ENCODE measurements around the gene DYNC1I1.

DYNC1I1 gene

DNA sequence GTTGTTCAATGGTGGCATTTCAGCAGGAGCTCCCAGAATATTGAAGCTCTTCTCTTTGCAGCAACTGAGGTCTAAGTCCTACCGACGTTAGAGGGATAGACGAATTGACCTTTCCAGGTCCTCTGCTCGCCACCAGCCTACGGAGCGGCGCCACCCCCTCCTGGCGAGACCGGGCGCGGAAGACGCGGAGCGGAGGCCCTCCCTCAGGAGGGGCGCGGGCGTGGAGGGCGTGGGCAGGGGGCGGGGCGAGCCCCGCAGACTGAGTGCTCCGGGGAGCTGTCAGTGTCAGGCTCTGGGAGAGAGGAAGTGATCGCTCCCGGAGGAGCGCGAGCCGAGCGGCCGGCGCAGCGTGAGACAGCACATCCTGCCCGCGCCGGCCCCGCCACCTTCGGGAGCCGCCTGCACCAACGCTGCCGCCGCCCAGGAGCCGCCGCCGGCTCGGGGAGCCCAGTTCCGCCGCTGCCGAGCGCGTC lies at the start of gene DYNC1I1:
Gene DYNC1I1, plus strand, starts transcription at position 257 of the 473 bp plus-strand sequence. CDS start 32,176 bp downstream, outside the sequence.
- no peak for DNase-seq (ENCODE audit: low read depth, low spot score)

DNA sequence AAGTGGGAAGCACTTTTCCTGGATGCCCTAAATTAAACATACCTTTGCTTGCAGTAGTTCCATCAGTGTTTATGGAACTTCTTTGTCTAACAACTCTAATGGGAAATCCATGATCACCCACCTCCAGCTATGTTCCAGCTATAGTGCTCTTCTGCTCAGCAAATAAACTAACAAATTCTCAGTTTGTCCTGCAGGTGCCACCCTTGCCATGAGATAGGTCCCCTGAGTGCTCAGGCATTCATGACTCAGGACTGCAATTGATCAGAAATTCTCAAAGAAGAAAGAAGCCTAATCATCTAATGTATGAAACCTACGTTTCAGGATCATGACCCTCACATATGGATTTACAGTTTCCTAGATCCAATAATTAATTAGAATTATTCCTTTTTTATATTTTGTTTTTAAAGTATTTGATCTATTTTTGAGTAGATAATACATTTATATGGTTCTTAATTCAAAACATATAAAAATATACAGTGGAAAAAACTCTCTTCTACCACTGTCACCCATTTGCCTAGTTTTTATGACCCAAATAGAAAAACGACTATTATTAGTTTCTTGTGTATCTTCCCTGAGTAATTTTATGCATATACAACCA lies 48.7 kb upstream of the DYNC1I1 start:
- DNase-seq (ENCODE audit: low read depth, low spot score): no peak

DNA sequence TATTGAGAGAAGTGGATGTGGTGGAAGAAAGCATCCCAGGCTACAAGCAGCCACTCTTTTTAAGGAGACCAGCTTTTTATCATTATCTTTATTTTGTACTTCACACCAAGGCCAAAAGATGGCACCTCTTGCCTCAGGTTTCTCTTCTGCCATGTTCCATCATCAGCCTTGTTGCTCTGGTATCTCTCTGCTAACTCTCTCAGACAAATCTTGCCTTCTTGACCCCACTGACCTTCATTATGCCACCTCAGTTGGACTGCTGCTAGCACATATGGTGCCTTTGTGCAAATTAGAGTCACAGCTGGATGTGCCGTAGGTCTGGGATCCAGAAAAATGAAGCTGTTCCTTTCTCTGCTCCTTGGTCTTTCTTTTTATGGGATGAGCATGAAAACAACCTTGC lies 47.1 kb upstream of the DYNC1I1 start:
- DNase-seq (ENCODE audit: low read depth, low spot score): no peak

DNA sequence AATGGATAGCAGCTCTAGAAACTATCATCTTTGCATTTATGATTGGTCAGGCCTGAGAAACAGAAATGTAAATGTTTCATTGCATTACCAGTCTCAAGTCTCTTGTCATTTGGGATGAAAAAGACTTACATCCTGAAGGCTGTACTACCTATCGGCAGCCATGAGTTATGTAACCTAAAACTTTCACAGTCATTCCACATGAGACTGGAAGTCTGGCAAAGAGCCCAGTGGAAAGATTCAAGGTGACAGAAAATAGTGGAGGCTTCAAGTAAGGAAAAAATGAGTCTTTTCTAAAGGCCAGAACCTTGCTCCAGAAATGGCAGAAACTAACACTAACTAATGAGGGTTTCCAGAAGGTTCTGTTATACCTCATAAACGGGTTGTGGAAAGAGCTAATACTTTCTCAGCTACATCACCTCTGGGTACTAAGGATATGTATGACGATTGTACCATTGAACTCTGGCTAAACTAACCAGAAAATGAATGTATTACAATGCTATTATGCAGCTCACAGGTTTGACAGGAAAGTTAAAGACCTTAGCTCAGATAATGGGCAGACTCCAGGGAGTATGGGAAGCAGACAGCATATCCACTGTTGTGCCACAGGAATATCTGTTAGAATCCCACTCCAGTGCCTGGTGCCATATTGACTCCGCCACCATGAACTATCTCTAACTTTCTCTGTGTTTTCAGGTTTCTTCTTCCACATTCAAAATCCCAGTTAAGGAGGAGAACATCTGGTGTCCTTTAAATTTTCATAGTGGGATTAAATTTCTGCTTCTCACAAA lies 41.7 kb upstream of the DYNC1I1 start:
- no peak for DNase-seq (ENCODE audit: low read depth, low spot score)

DNA sequence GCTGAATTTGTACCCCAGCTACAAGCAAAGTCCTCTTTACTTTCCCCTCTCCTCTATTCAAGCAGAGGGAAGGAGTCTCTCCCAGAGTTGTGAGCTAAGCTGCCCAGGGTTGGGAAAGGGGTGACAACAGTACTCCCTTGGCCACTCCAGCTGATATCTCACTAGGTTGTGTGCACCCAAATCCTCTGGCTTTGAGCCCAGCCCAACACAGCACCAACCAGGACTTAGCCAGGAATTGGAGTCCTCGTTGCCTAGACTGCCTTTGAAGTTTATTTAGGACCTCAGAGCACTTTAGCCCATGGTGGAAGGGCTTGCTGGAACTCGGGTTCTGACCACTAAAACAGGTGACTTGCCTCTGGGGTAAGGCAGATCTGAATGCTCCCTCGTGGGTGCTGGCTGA lies 35.7 kb upstream of the DYNC1I1 start:
- no peak for DNase-seq (ENCODE audit: low read depth, low spot score)

DNA sequence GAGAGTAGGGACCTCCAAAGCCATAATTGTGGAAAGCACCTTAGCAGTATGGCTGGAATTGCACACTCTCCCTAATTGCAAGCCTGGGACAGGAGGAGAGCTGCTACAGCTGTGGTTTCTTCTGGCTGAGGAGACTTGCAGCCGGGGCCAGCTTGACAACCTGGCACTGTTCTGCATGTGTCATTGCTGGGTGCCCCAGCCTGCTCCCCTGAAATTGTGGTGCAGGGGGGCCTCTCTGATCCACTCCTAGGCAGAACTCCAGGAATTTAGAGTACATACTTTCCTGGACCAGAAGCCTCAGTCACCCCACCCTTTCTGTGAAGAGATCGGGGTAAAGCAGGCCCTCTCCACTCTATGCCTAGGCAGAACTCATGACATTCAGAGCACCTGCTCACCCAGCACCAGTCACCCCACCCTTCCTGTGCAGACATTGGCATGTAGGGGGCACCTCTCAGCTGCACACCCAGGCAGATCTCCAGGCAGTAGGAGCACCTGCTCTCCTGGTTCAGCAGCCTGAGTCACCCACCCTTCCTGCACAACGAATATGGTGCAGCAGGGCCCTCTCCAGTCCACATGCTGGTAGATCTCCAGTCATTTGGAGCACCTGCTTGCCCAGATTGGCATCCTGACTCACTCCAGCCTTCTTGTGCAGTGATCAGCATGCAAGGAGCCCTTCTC lies 34.4 kb upstream of the DYNC1I1 start:
- DNase-seq (ENCODE audit: low read depth, low spot score): no peak

DNA sequence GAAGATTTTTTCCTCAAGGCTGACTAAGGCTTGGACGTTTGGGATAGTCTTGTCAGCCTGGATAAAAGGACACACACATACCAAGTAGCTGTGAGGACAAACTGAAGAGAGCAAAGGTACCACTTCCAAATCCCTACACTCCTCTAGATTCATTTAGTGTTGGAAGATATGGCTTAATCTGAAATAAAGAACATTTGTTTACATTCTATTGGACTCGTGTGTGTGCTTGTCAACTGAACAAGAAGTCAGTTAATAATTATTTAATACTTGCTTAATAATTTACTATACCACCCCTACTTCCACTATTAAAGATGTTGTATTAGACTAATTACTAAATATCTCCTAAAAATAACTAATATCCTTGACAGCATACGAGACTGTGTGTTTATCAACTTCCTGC lies 23.3 kb upstream of the DYNC1I1 start:
- DNase-seq (ENCODE audit: low read depth, low spot score): no peak

DNA sequence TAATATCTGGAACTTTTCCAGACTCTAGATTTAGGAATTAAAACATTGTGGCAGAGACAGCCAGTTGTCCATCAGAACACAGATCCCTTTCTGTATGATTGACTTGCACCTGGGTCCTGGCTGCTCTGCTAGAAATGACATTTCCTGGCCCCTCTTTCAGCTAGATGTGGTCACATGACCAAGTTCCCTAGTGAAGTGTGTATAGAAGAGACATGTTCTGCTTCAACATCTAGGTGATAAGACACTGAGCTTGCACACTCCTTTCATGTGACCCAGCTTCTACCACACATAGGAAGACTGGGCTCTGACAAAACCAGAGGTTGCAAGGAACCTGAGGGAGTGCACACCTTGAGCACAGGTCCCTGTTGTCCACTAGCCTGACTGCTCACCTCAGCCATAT lies 22.8 kb upstream of the DYNC1I1 start:
- DNase-seq (ENCODE audit: low read depth, low spot score): no peak

DNA sequence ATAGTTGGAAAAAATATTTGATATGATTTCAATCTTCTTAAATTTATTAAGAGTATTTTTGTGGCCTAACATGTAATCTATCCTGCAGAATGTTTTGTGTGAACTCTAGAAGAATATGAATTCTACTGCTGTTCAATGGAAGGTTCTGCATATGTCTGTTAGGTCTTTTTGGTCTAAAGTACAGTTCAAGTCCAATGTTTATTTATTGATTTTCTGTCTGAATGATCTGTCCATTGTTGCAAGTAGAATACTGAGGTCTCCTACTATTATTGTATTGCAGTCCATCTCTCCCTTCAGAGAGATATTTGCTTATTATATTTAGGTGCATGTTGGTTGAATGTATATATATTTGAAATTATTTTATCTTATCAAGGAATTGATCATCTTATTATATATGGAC lies 18.9 kb upstream of the DYNC1I1 start:
- no peak for DNase-seq (ENCODE audit: low read depth, low spot score)

DNA sequence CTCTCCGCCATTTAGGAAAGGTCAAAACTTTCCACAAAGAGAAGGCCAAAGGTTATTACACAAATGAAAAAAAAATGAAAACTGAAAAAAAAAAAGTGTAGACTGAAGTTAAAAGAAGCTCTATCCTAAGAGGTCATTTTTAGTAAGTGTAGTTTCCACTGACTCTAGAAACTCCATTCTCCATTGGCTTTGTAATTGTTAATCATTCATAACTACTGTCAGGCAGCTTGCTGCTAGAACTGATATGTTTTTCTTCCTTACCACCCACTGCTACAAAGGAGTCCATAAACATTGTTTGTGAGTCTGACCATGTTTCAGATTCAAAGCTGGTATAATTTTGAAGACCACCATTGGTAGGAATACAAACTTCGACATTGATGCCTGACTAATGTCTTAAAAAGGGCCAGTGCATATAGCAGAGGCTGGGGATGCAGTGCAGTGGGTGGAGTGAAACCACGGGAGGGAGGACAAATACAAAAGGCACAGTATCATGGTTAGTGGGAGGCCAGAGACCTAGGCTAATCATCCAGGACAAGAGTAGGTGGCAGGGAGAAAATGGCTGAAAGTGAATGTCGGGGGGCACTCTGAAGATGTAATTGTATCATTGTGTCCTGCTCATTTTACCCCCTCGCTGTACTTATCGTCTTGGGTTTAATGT lies 16.9 kb upstream of the DYNC1I1 start:
- DNase-seq (ENCODE audit: low read depth, low spot score): no peak

DNA sequence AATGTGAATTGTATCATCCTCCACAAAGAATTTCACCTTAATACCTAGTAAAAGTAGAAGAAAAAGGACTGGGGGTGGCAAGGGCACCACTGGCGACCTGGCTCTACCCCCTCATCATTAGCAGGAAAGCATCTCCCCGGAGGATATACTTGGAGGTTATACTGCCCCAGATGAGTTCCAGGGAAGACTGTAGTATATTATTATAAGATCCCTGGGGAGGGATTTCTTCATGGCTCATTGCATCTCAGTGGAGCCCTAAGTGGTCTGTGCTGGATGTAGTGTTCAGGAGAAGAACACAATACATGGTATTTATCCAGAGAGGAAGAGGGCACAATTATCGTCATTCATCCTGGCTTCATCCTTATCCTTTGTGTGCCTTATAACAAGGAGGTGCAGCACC lies 14.2 kb upstream of the DYNC1I1 start:
- DNase-seq (ENCODE audit: low read depth, low spot score): no peak

DNA sequence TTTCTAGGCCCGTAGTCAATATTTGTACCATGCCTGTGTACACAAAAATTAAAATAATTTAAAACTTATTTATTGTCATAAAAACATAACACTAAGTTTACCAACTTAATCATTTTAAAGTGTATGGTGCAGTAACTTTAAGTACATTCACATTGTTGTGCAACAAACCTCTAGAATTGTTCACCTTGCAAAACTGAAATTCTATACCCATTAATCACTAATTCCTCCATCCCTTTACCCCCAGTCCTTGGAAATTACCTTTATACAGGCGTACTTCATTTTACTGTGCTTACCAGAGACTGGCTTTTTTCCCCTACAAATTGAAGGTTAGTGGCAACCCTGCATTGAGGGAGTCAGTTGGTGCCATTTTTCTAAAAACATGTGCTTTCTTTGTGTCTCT lies 6.3 kb upstream of the DYNC1I1 start:
- no peak for DNase-seq (ENCODE audit: low read depth, low spot score)

DNA sequence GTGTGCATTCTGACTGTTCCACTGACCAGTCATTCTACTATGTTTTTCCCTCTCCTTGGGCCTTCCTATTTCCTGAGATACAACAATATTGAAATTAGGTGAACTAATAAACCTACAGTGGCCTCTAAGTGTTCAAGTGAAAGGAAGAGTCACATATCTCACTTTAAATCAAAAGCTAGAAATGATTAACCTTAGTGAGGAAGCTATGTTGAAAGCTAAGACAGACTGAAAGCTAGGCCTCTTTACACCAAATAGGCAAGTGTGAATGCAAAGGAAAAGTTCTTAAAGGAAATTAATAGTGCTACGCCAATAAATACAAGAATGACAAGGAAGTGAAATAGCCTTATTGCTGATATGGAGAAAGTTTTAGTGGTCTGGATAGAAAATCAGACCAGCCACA lies 5.7 kb upstream of the DYNC1I1 start:
- DNase-seq (ENCODE audit: low read depth, low spot score): no peak

DNA sequence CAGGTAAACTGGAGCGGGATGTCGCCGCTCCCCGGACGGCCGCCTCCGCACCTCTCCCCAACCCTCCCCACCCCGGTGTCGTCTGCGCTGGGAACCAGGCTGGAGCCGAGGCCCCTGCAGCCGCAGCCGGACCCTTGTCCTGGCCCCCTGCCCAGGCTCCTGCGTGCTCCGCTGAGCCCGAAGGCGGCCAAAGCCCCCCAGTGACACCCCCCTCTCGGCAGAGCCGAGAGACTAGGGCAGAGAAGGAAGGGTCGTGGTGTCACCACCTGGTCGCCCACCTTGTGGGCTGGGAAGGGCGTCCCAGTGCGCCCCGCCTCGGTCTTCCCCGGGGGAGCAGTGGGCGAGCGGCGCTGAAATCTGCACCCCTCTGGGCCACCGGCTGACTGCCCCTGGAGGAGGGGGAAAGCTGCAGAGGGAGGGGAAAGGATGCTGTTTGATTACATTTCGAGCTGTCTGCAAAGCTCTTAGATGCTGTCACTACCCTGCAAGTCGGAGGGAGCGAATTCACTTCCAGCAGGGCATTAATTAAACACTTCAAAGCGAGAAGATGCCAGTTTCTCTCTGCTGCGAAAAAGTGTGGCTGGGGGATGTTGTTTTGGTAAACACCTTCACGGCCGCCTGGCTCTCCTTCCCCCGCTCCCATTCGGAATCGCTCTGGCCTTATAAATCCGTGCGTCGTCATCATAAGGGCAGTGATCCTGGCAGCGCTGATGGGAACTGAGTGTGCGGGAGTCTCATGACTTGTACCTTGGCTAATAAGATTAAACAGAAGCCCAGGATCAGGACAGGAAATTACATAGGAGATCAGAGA lies 622 bp downstream of the DYNC1I1 start:
- DNase-seq (ENCODE audit: low read depth, low spot score): no peak

DNA sequence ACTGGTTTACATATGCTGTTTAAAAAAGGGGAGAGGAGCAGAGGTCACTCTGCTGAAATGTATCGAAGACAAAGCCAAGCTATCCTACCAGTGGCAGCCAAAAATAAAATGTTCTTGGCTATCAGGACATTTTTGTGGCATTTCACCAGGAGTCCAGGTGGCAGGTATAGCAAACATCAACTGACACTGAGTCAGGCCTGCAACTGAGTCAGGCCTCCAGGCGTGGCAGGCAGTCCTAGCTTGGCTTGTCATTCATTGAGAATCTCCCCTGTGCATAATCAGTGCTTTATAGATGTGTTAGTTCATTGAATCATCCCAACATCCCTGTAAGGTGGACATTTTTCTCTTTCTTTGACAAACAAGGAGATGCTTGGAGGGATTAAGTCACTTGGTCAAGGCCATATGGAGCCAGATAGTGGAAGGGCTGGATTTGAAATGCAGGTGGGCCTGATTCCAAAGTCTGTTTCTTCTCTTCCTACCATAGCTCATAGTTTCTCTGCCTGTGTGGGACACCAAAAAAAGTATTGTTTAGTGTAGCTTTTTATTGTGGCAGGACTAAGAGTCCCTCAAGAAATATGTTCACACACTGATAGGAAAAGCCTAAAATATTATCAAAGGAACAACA lies 4.3 kb downstream of the DYNC1I1 start:
- DNase-seq (ENCODE audit: low read depth, low spot score): no peak

DNA sequence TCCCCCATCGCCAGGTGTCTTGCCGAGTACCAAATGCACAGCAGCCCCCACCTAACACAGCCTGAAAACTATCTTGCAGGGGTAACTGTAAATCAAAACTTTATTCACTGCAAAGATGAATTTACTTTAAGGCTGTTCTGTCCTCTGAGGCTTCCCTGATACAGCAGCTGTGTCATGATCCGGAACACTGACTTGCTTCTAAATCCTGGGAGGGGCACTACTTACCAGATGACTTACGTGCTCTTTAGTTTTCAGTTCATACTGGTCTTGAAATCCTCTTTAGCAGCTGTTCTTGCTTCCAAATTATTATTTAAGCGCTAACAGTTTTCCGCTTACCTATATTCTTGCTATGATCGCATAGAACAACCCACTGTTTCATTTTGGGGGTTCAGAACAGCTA lies 4.9 kb downstream of the DYNC1I1 start:
- no peak for DNase-seq (ENCODE audit: low read depth, low spot score)

DNA sequence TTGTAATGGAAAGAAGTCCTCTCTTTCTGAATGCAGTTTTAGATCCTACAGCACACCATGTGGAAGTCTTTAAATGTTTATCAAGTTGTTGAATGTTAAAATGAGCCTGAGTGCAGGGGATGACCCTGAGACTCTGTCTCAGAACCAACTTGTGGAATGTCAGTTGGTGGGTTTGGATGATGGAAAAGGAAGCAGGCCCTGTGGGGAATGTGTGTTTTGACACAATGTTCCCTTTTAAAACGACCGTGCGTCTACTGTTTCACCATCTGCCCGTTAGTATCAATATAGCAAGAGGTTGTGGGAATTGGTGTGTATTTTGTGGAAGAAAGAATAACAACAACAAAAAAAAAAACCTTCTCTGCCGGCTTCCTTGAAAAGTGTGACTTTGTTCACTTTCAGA lies 8.3 kb downstream of the DYNC1I1 start:
- no peak for DNase-seq (ENCODE audit: low read depth, low spot score)

DNA sequence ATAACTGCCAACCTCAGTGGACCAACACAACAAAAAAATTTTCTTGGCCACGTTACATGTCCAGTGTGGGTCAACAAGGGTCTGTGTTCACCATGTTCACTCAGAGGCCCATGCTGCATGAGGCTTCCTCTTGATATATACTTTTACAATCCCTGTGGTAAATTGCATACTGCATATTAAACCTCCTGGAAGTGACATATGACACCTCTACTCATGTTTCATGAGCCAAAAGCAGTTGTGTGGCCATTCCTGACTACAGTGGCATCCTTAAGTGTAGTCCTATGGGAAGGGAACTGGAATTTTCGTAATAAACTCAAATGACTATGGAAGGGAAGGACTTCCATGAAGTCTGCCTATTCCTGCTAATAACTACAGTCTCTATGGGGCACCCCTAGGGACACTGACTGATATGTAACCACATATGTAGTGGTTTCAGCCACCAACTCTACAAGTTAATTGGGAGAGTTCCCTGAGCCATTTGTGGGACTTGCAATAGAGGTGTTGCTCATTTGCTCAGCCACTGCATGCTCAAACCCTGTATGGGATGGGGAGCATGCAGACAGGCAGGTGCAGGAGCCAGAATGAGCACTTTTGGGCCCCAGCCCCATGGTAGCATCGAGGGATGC lies 9.7 kb downstream of the DYNC1I1 start:
- no peak for DNase-seq (ENCODE audit: low read depth, low spot score)

DNA sequence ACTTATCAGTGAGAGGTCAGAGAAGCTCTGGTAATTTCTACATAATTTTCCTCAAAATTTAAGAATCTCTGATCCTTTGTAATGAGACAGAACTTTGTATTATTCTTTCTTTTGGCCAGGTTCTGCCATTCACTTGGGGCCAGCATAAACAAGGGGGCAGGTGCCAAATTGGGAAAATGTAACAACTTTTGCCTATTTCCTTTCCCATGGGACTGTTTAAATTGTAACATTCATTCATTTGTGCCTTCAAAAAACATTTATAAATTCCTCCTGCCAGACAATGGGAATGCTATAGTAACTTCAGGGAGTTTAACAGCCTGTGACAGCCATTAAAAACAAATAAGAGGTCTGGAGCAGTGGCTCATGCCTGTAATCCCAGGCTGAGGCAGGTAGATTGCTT lies 12.4 kb downstream of the DYNC1I1 start:
- no peak for DNase-seq (ENCODE audit: low read depth, low spot score)

DNA sequence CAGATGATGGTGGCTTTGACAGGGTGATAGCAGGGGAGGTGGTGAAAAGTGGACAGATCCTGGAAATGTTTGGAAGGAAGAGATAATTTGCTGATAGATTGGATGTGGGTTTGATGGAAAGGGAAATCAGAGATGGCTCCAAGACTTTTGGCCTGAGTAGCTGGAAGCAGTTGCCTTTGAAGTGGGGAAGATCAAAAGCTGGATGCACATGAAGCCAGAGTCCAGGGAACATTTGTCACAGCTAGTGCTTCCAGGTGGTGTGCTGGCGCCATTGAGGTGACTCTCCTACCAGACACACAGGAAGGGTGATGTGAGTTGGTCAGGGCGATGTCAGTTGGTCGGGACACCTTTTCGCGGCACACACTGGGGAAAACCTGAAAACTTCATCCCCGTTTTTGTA lies 15.9 kb downstream of the DYNC1I1 start:
- no peak for DNase-seq (ENCODE audit: low read depth, low spot score)

DNA sequence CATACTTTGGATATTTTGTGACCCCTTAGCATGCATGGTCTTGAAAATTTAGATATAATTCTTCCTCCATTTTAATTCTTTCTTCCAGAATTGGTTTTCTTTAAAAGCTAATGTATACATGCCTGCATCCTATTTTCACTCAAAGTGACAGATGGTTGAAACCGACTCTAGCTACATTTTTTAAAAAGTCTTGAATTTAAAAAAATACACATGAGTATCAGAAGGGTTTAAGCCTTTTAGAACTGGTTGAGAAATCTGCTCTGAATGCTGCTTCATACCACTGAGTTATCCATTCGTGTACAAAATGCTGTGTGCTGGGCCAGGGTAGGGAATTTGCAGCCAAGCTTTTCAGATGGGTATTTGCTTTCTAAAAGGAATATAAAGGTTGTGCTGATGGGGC lies 16.5 kb downstream of the DYNC1I1 start:
- DNase-seq (ENCODE audit: low read depth, low spot score): no peak
